A549 (cell line): ENCODE results near the gene NFATC2.

Experiments used
- CBX2 ChIP-seq: fragments of 200-600 bp; sonication (generic); IDR thresholded peaks from 2 replicates; pipeline ENCODE4 v1.6.1; 2016; ENCODE audit warnings: low read depth, mild to moderate bottlenecking, borderline replicate concordance
- TF ChIP-seq, protein P1 (sequence below): fragments of >200 bp; sonication (Bioruptor Twin); formaldehyde crosslinking; IDR thresholded peaks from 3 replicates; pipeline ENCODE4 v1.5.1; 2016
- TF ChIP-seq, protein P2 (sequence below): fragments of 250-450 bp; sonication (Bioruptor Pico); IDR thresholded peaks from 2 replicates; pipeline ENCODE4 v1.5.0; 2020; ENCODE audit warnings: low read depth, mild to moderate bottlenecking, moderate library complexity

DNA sequence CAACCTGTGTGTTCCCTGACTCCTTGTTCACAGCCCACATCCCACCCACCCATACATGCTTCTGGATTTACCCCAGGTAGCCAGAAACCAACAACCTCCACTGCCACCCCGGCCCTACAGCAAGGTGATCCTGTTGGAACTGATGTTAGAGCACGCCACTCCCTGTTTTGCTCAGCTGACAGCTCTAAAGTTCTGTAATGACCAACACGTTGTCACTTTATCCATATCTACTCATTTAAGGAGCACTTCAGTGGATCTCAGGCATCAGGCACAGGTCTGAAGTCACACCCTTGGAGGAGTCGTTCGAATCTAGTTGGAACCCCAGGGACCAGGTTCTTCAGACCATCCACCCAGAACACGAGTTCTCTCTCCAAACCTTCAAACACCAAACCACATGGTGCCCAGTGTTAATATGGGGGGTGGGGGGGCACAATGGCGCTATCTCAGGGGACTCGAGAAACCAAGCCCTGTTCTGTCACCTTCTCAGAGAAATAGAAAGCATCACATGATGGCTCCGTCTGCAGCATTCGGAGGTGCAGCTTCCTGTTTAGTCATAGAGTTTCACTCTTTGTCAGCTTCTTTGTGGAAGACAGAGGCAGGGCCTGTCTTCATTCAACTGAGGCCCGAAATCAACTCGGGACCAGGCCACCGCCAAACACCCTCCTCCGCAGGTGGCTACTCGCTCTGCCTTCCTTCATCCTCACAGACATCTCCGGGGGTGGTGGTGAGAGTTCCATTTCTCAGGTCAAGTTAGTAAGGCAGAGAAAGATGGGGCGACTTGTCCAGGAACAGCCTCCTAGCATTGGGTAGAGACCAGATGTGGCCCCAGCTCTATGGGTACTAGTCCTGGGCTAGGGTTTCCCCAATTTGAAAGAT, 142.2 kb downstream of the NFATC2 start:
- TF ChIP-seq, protein P1, sequence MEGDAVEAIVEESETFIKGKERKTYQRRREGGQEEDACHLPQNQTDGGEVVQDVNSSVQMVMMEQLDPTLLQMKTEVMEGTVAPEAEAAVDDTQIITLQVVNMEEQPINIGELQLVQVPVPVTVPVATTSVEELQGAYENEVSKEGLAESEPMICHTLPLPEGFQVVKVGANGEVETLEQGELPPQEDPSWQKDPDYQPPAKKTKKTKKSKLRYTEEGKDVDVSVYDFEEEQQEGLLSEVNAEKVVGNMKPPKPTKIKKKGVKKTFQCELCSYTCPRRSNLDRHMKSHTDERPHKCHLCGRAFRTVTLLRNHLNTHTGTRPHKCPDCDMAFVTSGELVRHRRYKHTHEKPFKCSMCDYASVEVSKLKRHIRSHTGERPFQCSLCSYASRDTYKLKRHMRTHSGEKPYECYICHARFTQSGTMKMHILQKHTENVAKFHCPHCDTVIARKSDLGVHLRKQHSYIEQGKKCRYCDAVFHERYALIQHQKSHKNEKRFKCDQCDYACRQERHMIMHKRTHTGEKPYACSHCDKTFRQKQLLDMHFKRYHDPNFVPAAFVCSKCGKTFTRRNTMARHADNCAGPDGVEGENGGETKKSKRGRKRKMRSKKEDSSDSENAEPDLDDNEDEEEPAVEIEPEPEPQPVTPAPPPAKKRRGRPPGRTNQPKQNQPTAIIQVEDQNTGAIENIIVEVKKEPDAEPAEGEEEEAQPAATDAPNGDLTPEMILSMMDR: no peak
- TF ChIP-seq CBX2: no peak
- TF ChIP-seq, protein P2, sequence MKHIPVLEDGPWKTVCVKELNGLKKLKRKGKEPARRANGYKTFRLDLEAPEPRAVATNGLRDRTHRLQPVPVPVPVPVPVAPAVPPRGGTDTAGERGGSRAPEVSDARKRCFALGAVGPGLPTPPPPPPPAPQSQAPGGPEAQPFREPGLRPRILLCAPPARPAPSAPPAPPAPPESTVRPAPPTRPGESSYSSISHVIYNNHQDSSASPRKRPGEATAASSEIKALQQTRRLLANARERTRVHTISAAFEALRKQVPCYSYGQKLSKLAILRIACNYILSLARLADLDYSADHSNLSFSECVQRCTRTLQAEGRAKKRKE (CRISPR knock-in tag): no peak
